Heart left ventricle (tissue), 16 donors: Measurements from ENCODE around the gene LARP4B. TPM values are rescaled to one million over a fixed set of nuclear protein-coding genes. Genes with fewer than 3 reads are reported as not detected.

Experiments
- ATAC-seq, 4 donors: fragments of 200-7000 bp; cut with Tn5 transposase; one replicate each; pipeline ENCODE4 v1.9.1; 2020 to 2022; ENCODE audit warnings: moderate library complexity in 4 of 4, mild to moderate bottlenecking in 3 of 4, moderate number of reproducible peaks in 1 of 4
- DNase-seq, 5 donors: peaks; one replicate each; pipeline ENCODE4 v3.0.0-alpha.2; 2020
- H3K27ac ChIP-seq, 12 donors: fragments of 200-600 bp; sonication (generic) in 4 of 12; one replicate each; pipeline versions ENCODE4 v1.5.0 to v1.8.0; 2016 to 2022; ENCODE audit warnings: mild to moderate bottlenecking in 2 of 12
- H3K27me3 ChIP-seq, 9 donors: fragments of 200-600 bp; sonication (generic) in 2 of 9; one replicate each; pipeline versions ENCODE4 v1.5.1 to v1.8.0; 2016 to 2022; ENCODE audit warnings: mild to moderate bottlenecking in 3 of 9
- H3K36me3 ChIP-seq, 9 donors: fragments of 200-600 bp; sonication (generic) in 2 of 9; one replicate each; pipeline versions ENCODE4 v1.5.0 to v1.8.0; 2018 to 2022; ENCODE audit warnings: mild to moderate bottlenecking in 2 of 9
- H3K4me1 ChIP-seq, 12 donors: fragments of 200-600 bp; sonication (generic) in 4 of 12; one replicate each; pipeline versions ENCODE4 v1.5.0 to v1.8.0; 2016 to 2022; ENCODE audit warnings: mild to moderate bottlenecking in 3 of 12
- H3K4me3 ChIP-seq, 12 donors: fragments of 200-600 bp; sonication (generic) in 4 of 12; one replicate each; pipeline versions ENCODE4 v1.5.0 to v1.8.0; 2017 to 2022; ENCODE audit warnings: mild to moderate bottlenecking in 9 of 12, moderate library complexity in 4 of 12
- H3K9me3 ChIP-seq, 12 donors: fragments of 200-600 bp; sonication (generic) in 4 of 12; one replicate each; pipeline versions ENCODE4 v1.5.0 to v1.8.0; 2016 to 2022; ENCODE audit warnings: mild to moderate bottlenecking in 1 of 12
- POLR2A ChIP-seq, 2 donors: fragments of 450-650 bp; IDR thresholded peaks; one replicate each; pipeline ENCODE4 v1.6.1; 2017; ENCODE audit warnings: antibody characterized with exemption in 2 of 2, mild to moderate bottlenecking in 2 of 2, moderate library complexity in 2 of 2
- WGBS, 4 donors: extraction: QIAGEN DNeasy Blood & Tissue Kit in 2 of 4; methylation state at CpG; one replicate each; pipeline versions ENCODE4 v1.1.5 to v1.1.7; 2013 to 2018; 5-methylcytosine and 5-hydroxymethylcytosine counted together
- intact Hi-C, 10 donors: fragments of 100-400 bp; cut with DNase I; formaldehyde crosslinking; loops; one replicate each; pipeline versions ENCODE4 v1.11.1 to v1.14.2; 2022
- polyA plus RNA-seq, 2 donors: library from polyadenylated mRNA; stranded (reverse); fragments of 200-250 nt; gene quantifications; one replicate each; pipeline ENCODE4 v1.2.3, GENCODE V29; 2013
- total RNA-seq, 9 donors: library from RNA; depleted of rRNA in 2 of 9; stranded (reverse); fragments of >200 nt in 2 of 9; fragmentation: NEBNext Ultra II Directional in 3 of 9; extraction: Animal tissue kit (Norgen Biotek cat#: 25700) in 3 of 9; gene quantifications; one replicate each; pipeline versions ENCODE4 v1.1.0 to v1.2.4, GENCODE V29; 2016 to 2023
- TF ChIP-seq, protein P1 (sequence below), 12 donors: fragments of 200-600 bp; sonication (generic) in 4 of 12; IDR thresholded peaks; one replicate each; pipeline versions ENCODE4 v1.5.0 to v1.8.0; 2018 to 2022; ENCODE audit warnings: antibody characterized with exemption in 12 of 12, mild to moderate bottlenecking in 5 of 12
- donor health status: ischemic (EF 13 %, LVEDD 7.1; RV severe dilation, severe dysfunction).
- donor health status: healthy with polysubstance abuse.
- donor health status: DM: no; HTN: yes; CAD: no.
- donor health status: DM: no; HTN: no; CAD: no.
- donor health status: ischemic (EF 25% LVEDD 6.9; RV normal size, moderate dysfunction).
- donor health status: ischemic (EF 25% LVEDD 5.7; RV mildly dilated, moderate dysfunction).
- donor health status: healthy.
- donor health status: DM: yes; HTN: yes; CAD: no.
- donor health status: ischemic (EF 35%, LVEDD 5.7; RV mildly dilated, moderate dysfunction).
- donor health status: nonischemic (EF 11% LVEDD 7.7; RV severe dilation, severe dysfunction).
- donor health status: DM: yes; HTN: yes; CAD: no.
- donor health status: PGD.
- donor health status: ischemic (EF 29% LVEDD 5.4; RV normal size, mild dysfunction).
- donor health status: nonischemic (EF 23%, LVEDD 6.1; RV moderate dilation, normal function).

Gene LARP4B
- total and polyA plus RNA-seq, 11 donors = 20.1 to 81.1 (median 63.0) TPM

GRCh38 chr10:945778-946177 lies 14.3 kb upstream of the LARP4B start:
- ATAC-seq = no peak
- Histone ChIP-seq H3K27me3 (no peaks in the 10 kb centered on the region), H3K27ac (no peak overlapping the region), H3K36me3 (no peaks in the 10 kb centered on the region), H3K4me3 (no peak overlapping the region), H3K9me3 (no peaks in the 10 kb centered on the region), H3K4me1 (peaks cover 0 to 14% (median 0%) of the 10 kb centered on the region in 12 donors)
- intact Hi-C loops = no loop called here
- no peak for DNase-seq
- TF ChIP-seq POLR2A (IDR thresholded peaks at IDR 0.05) = no peak
- TF ChIP-seq, protein P1, sequence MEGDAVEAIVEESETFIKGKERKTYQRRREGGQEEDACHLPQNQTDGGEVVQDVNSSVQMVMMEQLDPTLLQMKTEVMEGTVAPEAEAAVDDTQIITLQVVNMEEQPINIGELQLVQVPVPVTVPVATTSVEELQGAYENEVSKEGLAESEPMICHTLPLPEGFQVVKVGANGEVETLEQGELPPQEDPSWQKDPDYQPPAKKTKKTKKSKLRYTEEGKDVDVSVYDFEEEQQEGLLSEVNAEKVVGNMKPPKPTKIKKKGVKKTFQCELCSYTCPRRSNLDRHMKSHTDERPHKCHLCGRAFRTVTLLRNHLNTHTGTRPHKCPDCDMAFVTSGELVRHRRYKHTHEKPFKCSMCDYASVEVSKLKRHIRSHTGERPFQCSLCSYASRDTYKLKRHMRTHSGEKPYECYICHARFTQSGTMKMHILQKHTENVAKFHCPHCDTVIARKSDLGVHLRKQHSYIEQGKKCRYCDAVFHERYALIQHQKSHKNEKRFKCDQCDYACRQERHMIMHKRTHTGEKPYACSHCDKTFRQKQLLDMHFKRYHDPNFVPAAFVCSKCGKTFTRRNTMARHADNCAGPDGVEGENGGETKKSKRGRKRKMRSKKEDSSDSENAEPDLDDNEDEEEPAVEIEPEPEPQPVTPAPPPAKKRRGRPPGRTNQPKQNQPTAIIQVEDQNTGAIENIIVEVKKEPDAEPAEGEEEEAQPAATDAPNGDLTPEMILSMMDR (IDR thresholded peaks at IDR 0.05) = no peak
- WGBS, 4 donors = 90 to 93% (median 92%) methylated on average over 6 of the region's 6 CpGs

- ATAC-seq (peak in 3 of 4 donors; percentile 76 to 92 (median 87)), DNase-seq (peak; percentile 56 to 83 (median 73))
- intact Hi-C loops = no loop called here
- TF ChIP-seq, protein P1 (IDR thresholded peaks at IDR 0.05) = no peak
- TF ChIP-seq POLR2A (IDR thresholded peaks at IDR 0.05) = peak in 1 of 2 donors; percentile 18
- H3K9me3 ChIP-seq = no peaks in the 10 kb centered on the region
- H3K36me3 ChIP-seq = no peaks in the 10 kb centered on the region
- H3K27ac ChIP-seq = peak overlapping the region in 10 of 12 donors; percentile 31 to 86 (median 47)
- peak overlapping the region in 6 of 12 donors; percentile 3 to 24 (median 8) for H3K4me3 ChIP-seq
- 68 to 81% (median 73%) methylated on average over 11 to 14 of the region's 14 CpGs for WGBS, 4 donors
- H3K4me1 ChIP-seq = peaks cover 0 to 14% (median 0%) of the 10 kb centered on the region in 12 donors
- no peaks in the 10 kb centered on the region for H3K27me3 ChIP-seq
These were observed 12.7 kb upstream of the LARP4B start for GRCh38 chr10:944034-944831.

GRCh38 chr10:943334-944033 lies 12.0 kb upstream of the LARP4B start:
- H3K27ac ChIP-seq = no peak overlapping the region
- ATAC-seq (no peak), DNase-seq (no peak)
- intact Hi-C loops = no loop called here
- TF ChIP-seq, protein P1 (IDR thresholded peaks at IDR 0.05) = no peak
- no peak for TF ChIP-seq POLR2A (IDR thresholded peaks at IDR 0.05)
- 92 to 95% (median 94%) methylated on average over 17 of the region's 17 CpGs for WGBS, 4 donors
- no peak overlapping the region for H3K4me3 ChIP-seq
- no peaks in the 10 kb centered on the region for H3K9me3 ChIP-seq
- peaks cover 0 to 14% (median 0%) of the 10 kb centered on the region in 12 donors for H3K4me1 ChIP-seq
- no peaks in the 10 kb centered on the region for H3K27me3 ChIP-seq
- H3K36me3 ChIP-seq = no peaks in the 10 kb centered on the region
